Activated naive CD4-positive, alpha-beta T cell (primary cell): ENCODE data around the gene GKN1.
"Not testable (repeated sequence)": the region's sequence is repeated elsewhere in the genome, so short reads cannot be mapped to it uniquely, and the experiment has no call there.

ENCODE experiments used
- DNase-seq, 4 experiments: peaks; one replicate each; lab custom pipeline; 2025; lab: John Stamatoyannopoulos, UW

GKN1 gene

GRCh38 chr2:68974251-68974650, at the start of gene GKN1:
TSS of gene GKN1 (plus strand) at chr2:68974636. CDS start at chr2:68974678, 42 bp downstream.
- DNase-seq = no peak

- peak in 2 of 4 experiments; percentile 3 to 17 for DNase-seq
Observed at GRCh38 chr2:68925295-68925896, 49.0 kb upstream of the GKN1 start.

- DNase-seq = no peak
Observed at GRCh38 chr2:68926796-68927195, 47.6 kb upstream of the GKN1 start.

- DNase-seq = no peak
Observed at GRCh38 chr2:68931149-68931711, 43.2 kb upstream of the GKN1 start.

GRCh38 chr2:68931799-68932198, 42.6 kb upstream of the GKN1 start:
- no peak for DNase-seq

- DNase-seq = no peak
Observed at GRCh38 chr2:68932402-68932801, 42.0 kb upstream of the GKN1 start.

GRCh38 chr2:68934021-68934420, 40.4 kb upstream of the GKN1 start:
- no peak for DNase-seq

GRCh38 chr2:68935471-68935870, 39.0 kb upstream of the GKN1 start:
- no peak for DNase-seq

GRCh38 chr2:68936427-68936826, 38.0 kb upstream of the GKN1 start:
- DNase-seq = no peak

GRCh38 chr2:68936889-68937288, 37.5 kb upstream of the GKN1 start:
- no peak for DNase-seq

GRCh38 chr2:68937346-68938055, 36.9 kb upstream of the GKN1 start:
- no peak for DNase-seq

GRCh38 chr2:68938938-68939337, 35.5 kb upstream of the GKN1 start:
- no peak for DNase-seq

GRCh38 chr2:68939962-68940361, 34.5 kb upstream of the GKN1 start:
- DNase-seq = no peak

- DNase-seq = no peak
Observed at GRCh38 chr2:68940369-68940768, 34.1 kb upstream of the GKN1 start.

GRCh38 chr2:68942827-68943226, 31.6 kb upstream of the GKN1 start:
- DNase-seq = no peak

- peak in 1 of 4 experiments; percentile 6 for DNase-seq
Observed at GRCh38 chr2:68943581-68944568, 30.6 kb upstream of the GKN1 start.

- no peak for DNase-seq
Observed at GRCh38 chr2:68946117-68946516, 28.3 kb upstream of the GKN1 start.

GRCh38 chr2:68948710-68949109, 25.7 kb upstream of the GKN1 start:
- no peak for DNase-seq

- DNase-seq = no peak
Observed at GRCh38 chr2:68951899-68952298, 22.5 kb upstream of the GKN1 start.

- no peak for DNase-seq
Observed at GRCh38 chr2:68952887-68953521, 21.4 kb upstream of the GKN1 start, which contains the start of gene GKN2. TSS of gene GKN2 (minus strand) at chr2:68952893. CDS start at chr2:68952861, 32 bp downstream.

- not testable (repeated sequence) for DNase-seq
Observed at GRCh38 chr2:68955432-68955831, 19.0 kb upstream of the GKN1 start.

GRCh38 chr2:68959001-68959400, 15.4 kb upstream of the GKN1 start:
- DNase-seq = no peak
